ENCODE results near the gene RUBCN. TPM values are rescaled to one million over a fixed set of nuclear protein-coding genes. Genes with fewer than 3 reads are reported as not detected.
"Not testable (repeated sequence)": the region's sequence is repeated elsewhere in the genome, so short reads cannot be mapped to it uniquely, and the experiment has no call there.

RUBCN gene
- total RNA-seq, 1 experiment from 2014 or later, result 37.9 TPM

- TF ChIP-seq CTCF (IDR thresholded peaks at IDR 0.05) (no peak), POLR2AphosphoS5 (IDR thresholded peaks at IDR 0.05; ENCODE audit: low read depth, low read length) (no peak), TCF7L2 (IDR thresholded peaks at IDR 0.05; ENCODE audit: low read depth, low read length) (no peak), SIN3A (IDR thresholded peaks at IDR 0.05; ENCODE audit: borderline replicate concordance, insufficient read depth, low read depth, low read length) (no peak), REST (IDR thresholded peaks at IDR 0.05; ENCODE audit: insufficient read depth in 1 of 2, low read depth in 2 of 2, low read length in 1 of 2) (no peak)
- ChIA-PET POLR2A (interaction anchor here (0.7 kb wide), 1 partner anchor 372 kb away, joined by 6 read pairs; no protein-coding TSS in a partner anchor), CTCF (no interaction called here)
- DNase-seq (ENCODE audit: low read depth, low spot score) (no peak), ATAC-seq (no peak)
- in situ Hi-C loops (cut with HindIII; ENCODE audit: low pct_unique_long_range_greater_than_20kb, low sequenced_read_pairs) (loop anchor here (10.0 kb wide), 1 partner anchor 56 kb away; no protein-coding TSS in a partner anchor), intact Hi-C loops (cut with micrococcal nuclease; ENCODE audit: unreplicated experiment) (no loop called here)
- no peak overlapping the region for H3K27ac ChIP-seq (ENCODE audit: low read length)
- H3K9me3 ChIP-seq (ENCODE audit: control insufficient read depth, insufficient read depth, low read depth, low read length), result no peaks in the 10 kb centered on the region
- H3K27me3 ChIP-seq (ENCODE audit: control insufficient read depth, insufficient read depth, low read length), result no peaks in the 10 kb centered on the region
- no TSS peak for BruUV-seq (replicated peaks)
- H3K4me3 ChIP-seq (ENCODE audit: low read depth in 2 of 2, low read length in 2 of 2), result no peak overlapping the region
- H3K4me1 ChIP-seq (ENCODE audit: control insufficient read depth, insufficient read depth, low read length), result no peaks in the 10 kb centered on the region
- no peaks in the 10 kb centered on the region for H3K36me3 ChIP-seq (ENCODE audit: control insufficient read depth, insufficient read depth, low read length)
Measured at GRCh38 chr3:197670361-197670760, 66.3 kb downstream of the RUBCN start.

- no peak overlapping the region for H3K4me3 ChIP-seq (ENCODE audit: low read depth in 2 of 2, low read length in 2 of 2)
- H3K36me3 ChIP-seq (ENCODE audit: control insufficient read depth, insufficient read depth, low read length), result no peaks in the 10 kb centered on the region
- ATAC-seq (no peak), DNase-seq (ENCODE audit: low read depth, low spot score) (no peak)
- CTCF ChIA-PET, result no interaction called here
- POLR2A ChIA-PET, result interaction anchor here (0.6 kb wide), 1 partner anchor 125 kb away, joined by 3 read pairs; no protein-coding TSS in a partner anchor
- no TSS peak for BruUV-seq (replicated peaks)
- H3K27ac ChIP-seq (ENCODE audit: low read length), result no peak overlapping the region
- no peaks in the 10 kb centered on the region for H3K9me3 ChIP-seq (ENCODE audit: control insufficient read depth, insufficient read depth, low read depth, low read length)
- TF ChIP-seq POLR2AphosphoS5 (IDR thresholded peaks at IDR 0.05; ENCODE audit: low read depth, low read length) (no peak), CTCF (IDR thresholded peaks at IDR 0.05) (no peak), TCF7L2 (IDR thresholded peaks at IDR 0.05; ENCODE audit: low read depth, low read length) (no peak), SIN3A (IDR thresholded peaks at IDR 0.05; ENCODE audit: borderline replicate concordance, insufficient read depth, low read depth, low read length) (no peak), REST (IDR thresholded peaks at IDR 0.05; ENCODE audit: insufficient read depth in 1 of 2, low read depth in 2 of 2, low read length in 1 of 2) (no peak)
- intact Hi-C loops (cut with micrococcal nuclease; ENCODE audit: unreplicated experiment) (no loop called here), in situ Hi-C loops (cut with HindIII; ENCODE audit: low pct_unique_long_range_greater_than_20kb, low sequenced_read_pairs) (no loop called here)
- H3K27me3 ChIP-seq (ENCODE audit: control insufficient read depth, insufficient read depth, low read length), result no peaks in the 10 kb centered on the region
- no peaks in the 10 kb centered on the region for H3K4me1 ChIP-seq (ENCODE audit: control insufficient read depth, insufficient read depth, low read length)
Measured at GRCh38 chr3:197667968-197668367, 68.7 kb downstream of the RUBCN start.

GRCh38 chr3:197667293-197667692, 69.4 kb downstream of the RUBCN start:
- CTCF ChIA-PET, result not testable (repeated sequence)

More at GRCh38 chr3:197667293-197667692, 69.4 kb downstream of the RUBCN start:
- ATAC-seq; H3K36me3 ChIP-seq (ENCODE audit: control insufficient read depth, insufficient read depth, low read length); H3K4me1 ChIP-seq (ENCODE audit: control insufficient read depth, insufficient read depth, low read length); H3K27ac ChIP-seq (ENCODE audit: low read length); in situ Hi-C loops (cut with HindIII; ENCODE audit: low pct_unique_long_range_greater_than_20kb, low sequenced_read_pairs); H3K27me3 ChIP-seq (ENCODE audit: control insufficient read depth, insufficient read depth, low read length); H3K4me3 ChIP-seq (ENCODE audit: low read depth in 2 of 2, low read length in 2 of 2); intact Hi-C loops (cut with micrococcal nuclease; ENCODE audit: unreplicated experiment); BruUV-seq (replicated peaks); H3K9me3 ChIP-seq (ENCODE audit: control insufficient read depth, insufficient read depth, low read depth, low read length); DNase-seq (ENCODE audit: low read depth, low spot score): not testable (repeated sequence)
- POLR2A ChIA-PET, result interaction anchor here (0.6 kb wide), 1 partner anchor 125 kb away, joined by 3 read pairs; no protein-coding TSS in a partner anchor

Data from Panc1 (cell line).